Hepatocyte (in vitro differentiated cells): ENCODE results near the gene RAPGEF6. TPM values are rescaled to one million over a fixed set of nuclear protein-coding genes. Genes with fewer than 3 reads are reported as not detected.
"Not testable (repeated sequence)": the region's sequence is repeated elsewhere in the genome, so short reads cannot be mapped to it uniquely, and the experiment has no call there.

ENCODE experiments used
- DNase-seq: peaks from one replicate; pipeline ENCODE4 v3.0.0-alpha.2; 2016; ENCODE audit warnings: low spot score
- H2AFZ ChIP-seq: fragments of 200-600 bp; sonication (generic); 2 replicates; pipeline ENCODE4 v1.6.0; 2016; ENCODE audit warnings: antibody characterized with exemption, mild to moderate bottlenecking
- H3K27ac ChIP-seq: fragments of 200-600 bp; sonication (generic); 2 replicates; pipeline ENCODE4 v1.5.1; 2016; ENCODE audit warnings: mild to moderate bottlenecking
- H3K27me3 ChIP-seq: fragments of 200-600 bp; sonication (generic); 2 replicates; pipeline ENCODE4 v1.6.1; 2016
- H3K36me3 ChIP-seq: fragments of 200-600 bp; sonication (generic); replicated peaks from 2 replicates; pipeline ENCODE4 v1.5.1; 2016; ENCODE audit warnings: low read depth; ENCODE audit not compliant: insufficient read depth
- H3K4me1 ChIP-seq: fragments of 200-600 bp; sonication (generic); 2 replicates; pipeline ENCODE4 v1.5.1; 2016; ENCODE audit warnings: mild to moderate bottlenecking, moderate library complexity; ENCODE audit not compliant: insufficient read depth
- H3K4me2 ChIP-seq: fragments of 200-600 bp; sonication (generic); 2 replicates; pipeline ENCODE4 v1.6.0; 2016
- H3K4me3 ChIP-seq: fragments of 200-600 bp; sonication (generic); 2 replicates; pipeline ENCODE4 v1.5.1; 2016; ENCODE audit warnings: mild to moderate bottlenecking
- H3K79me2 ChIP-seq: fragments of 200-600 bp; sonication (generic); 2 replicates; pipeline ENCODE4 v1.6.0; 2017; ENCODE audit warnings: mild to moderate bottlenecking
- H3K9me2 ChIP-seq: fragments of 200-600 bp; sonication (generic); replicated peaks from 2 replicates; pipeline ENCODE4 v1.6.0; 2017; ENCODE audit warnings: mild to moderate bottlenecking; ENCODE audit not compliant: insufficient read depth
- H3K9me3 ChIP-seq: fragments of 200-600 bp; sonication (generic); 2 replicates; pipeline ENCODE4 v1.5.1; 2016; ENCODE audit warnings: low read depth, mild to moderate bottlenecking
- H4K20me1 ChIP-seq: fragments of 200-600 bp; sonication (generic); 2 replicates; pipeline ENCODE4 v1.6.0; 2016; ENCODE audit warnings: mild to moderate bottlenecking; ENCODE audit not compliant: insufficient read depth, poor library complexity, severe bottlenecking
- CTCF ChIP-seq: fragments of 200-600 bp; sonication (generic); IDR thresholded peaks from 2 replicates; pipeline ENCODE4 v1.5.1; 2016; ENCODE audit warnings: antibody characterized with exemption, mild to moderate bottlenecking; ENCODE audit not compliant: poor library complexity
- EZH2 ChIP-seq: fragments of 200-600 bp; sonication (generic); IDR thresholded peaks from 2 replicates; pipeline ENCODE4 v1.6.1; 2016; ENCODE audit warnings: antibody characterized with exemption, mild to moderate bottlenecking, borderline replicate concordance
- EZH2phosphoT487 ChIP-seq: fragments of 200-600 bp; sonication (generic); IDR thresholded peaks from one replicate; pipeline ENCODE4 v1.6.1; 2018; ENCODE audit warnings: antibody characterized with exemption, mild to moderate bottlenecking, low read depth, moderate library complexity; ENCODE audit not compliant: unreplicated experiment, severe bottlenecking
- WGBS: methylation state at CpG from one replicate; pipeline ENCODE4 v1.1.6; 2016; ENCODE audit warnings: low lambda C conversion rate; ENCODE audit errors: missing lambda C conversion rate; 5-methylcytosine and 5-hydroxymethylcytosine counted together
- polyA plus RNA-seq: library from polyadenylated mRNA; unstranded; fragments of >200 nt; fragmentation: Nextera tagmentation; extraction: Ambion mirVana; gene quantifications from 2 replicates; pipeline ENCODE4 v1.2.1, GENCODE V29; 2016
- total RNA-seq: library from RNA; depleted of rRNA; stranded (reverse); fragments of >200 nt; gene quantifications from 2 replicates; pipeline ENCODE4 v1.2.3, GENCODE V29; 2014

The RAPGEF6 gene
- total and polyA plus RNA-seq, 2 experiments from 2014 or later: 4.7 to 13.3 TPM

GRCh38 chr5:131593921-131594320 lies 41.1 kb downstream of the RAPGEF6 start:
- H3K4me1 ChIP-seq: peaks cover 8% of the 10 kb centered on the region
- H4K20me1 ChIP-seq: no peaks in the 10 kb centered on the region
- no peak overlapping the region for H3K4me2 ChIP-seq
- DNase-seq: no peak
- H3K9me2 ChIP-seq: no peaks in the 10 kb centered on the region
- H3K9me3 ChIP-seq: no peaks in the 10 kb centered on the region
- no peaks in the 10 kb centered on the region for H3K36me3 ChIP-seq
- 100% methylated on average over 2 of the region's 2 CpGs for WGBS
- H3K79me2 ChIP-seq: peaks cover 25% of the 10 kb centered on the region
- TF ChIP-seq EZH2phosphoT487: no peak
- no peak for TF ChIP-seq EZH2
- no peak for TF ChIP-seq CTCF
- H3K27me3 ChIP-seq: no peaks in the 10 kb centered on the region
- H2AFZ ChIP-seq: no peak overlapping the region
- H3K27ac ChIP-seq: no peak overlapping the region
- no peak overlapping the region for H3K4me3 ChIP-seq

DNA sequence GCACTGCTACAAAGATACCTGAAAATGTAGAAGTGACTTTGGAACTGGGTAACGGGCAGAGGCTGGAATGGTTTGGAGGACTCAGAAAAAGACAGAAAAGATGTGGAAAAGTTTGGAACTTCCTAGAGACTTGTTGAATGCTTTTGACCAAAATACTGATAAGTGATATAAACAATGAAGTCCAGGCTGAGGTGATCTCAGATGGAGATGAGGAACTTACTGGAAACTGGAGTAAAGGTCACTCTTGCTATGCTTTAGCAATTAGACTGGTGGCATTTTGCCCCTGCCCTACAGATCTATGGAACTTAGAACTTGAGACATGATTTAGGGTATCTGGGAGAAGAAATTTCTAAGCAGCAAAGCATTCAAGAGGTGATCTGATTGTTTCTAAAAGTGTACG lies 41.6 kb downstream of the RAPGEF6 start:
- peaks cover 23% of the 10 kb centered on the region for H3K79me2 ChIP-seq
- H3K4me3 ChIP-seq, H3K27me3 ChIP-seq, H4K20me1 ChIP-seq, H3K4me1 ChIP-seq, H3K27ac ChIP-seq, H3K36me3 ChIP-seq, H2AFZ ChIP-seq, H3K9me2 ChIP-seq, H3K4me2 ChIP-seq, H3K9me3 ChIP-seq, DNase-seq: not testable (repeated sequence)
- 86% methylated on average over 2 of the region's 2 CpGs for WGBS

GRCh38 chr5:131589510-131590348 lies 45.3 kb downstream of the RAPGEF6 start:
- 81% methylated on average over 5 of the region's 5 CpGs for WGBS
- H3K27ac ChIP-seq: no peak overlapping the region
- peaks cover 8% of the 10 kb centered on the region for H3K4me1 ChIP-seq
- H3K4me3 ChIP-seq: no peak overlapping the region
- no peaks in the 10 kb centered on the region for H3K9me2 ChIP-seq
- DNase-seq: peak; percentile 76
- H3K27me3 ChIP-seq: no peaks in the 10 kb centered on the region
- no peaks in the 10 kb centered on the region for H4K20me1 ChIP-seq
- TF ChIP-seq CTCF: peak; percentile 88
- TF ChIP-seq EZH2: no peak
- peaks cover 8% of the 10 kb centered on the region for H3K79me2 ChIP-seq
- H3K36me3 ChIP-seq: no peaks in the 10 kb centered on the region
- no peak overlapping the region for H3K4me2 ChIP-seq
- no peaks in the 10 kb centered on the region for H3K9me3 ChIP-seq
- no peak overlapping the region for H2AFZ ChIP-seq

DNA sequence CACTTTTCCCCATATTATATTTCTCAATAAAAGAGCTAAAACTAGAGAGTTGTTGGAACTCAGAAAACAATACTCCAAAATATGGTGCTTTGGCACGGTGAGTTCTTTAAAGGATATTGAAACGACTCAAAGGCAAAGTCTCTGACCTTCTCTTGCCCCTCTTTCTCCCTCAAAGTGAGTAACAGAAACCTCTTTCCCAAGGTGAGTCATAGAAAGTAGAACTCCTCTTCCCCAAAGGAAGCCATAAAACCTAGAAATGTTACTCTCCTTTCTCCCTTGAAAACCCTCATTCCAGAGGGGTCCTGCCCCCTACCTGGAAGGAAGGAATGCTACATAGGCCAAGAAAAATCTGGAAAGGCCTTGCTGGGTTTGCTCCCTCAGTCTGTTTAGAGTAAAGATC lies 47.5 kb downstream of the RAPGEF6 start:
- H3K79me2 ChIP-seq: peaks cover 23% of the 10 kb centered on the region
- no peak for TF ChIP-seq EZH2
- TF ChIP-seq CTCF: no peak
- TF ChIP-seq EZH2phosphoT487: no peak
- H4K20me1 ChIP-seq: no peaks in the 10 kb centered on the region
- H3K4me3 ChIP-seq: no peak overlapping the region
- WGBS: 78% methylated on average over 2 of the region's 2 CpGs
- no peaks in the 10 kb centered on the region for H3K4me1 ChIP-seq
- H2AFZ ChIP-seq: no peak overlapping the region
- no peak overlapping the region for H3K27ac ChIP-seq
- H3K4me2 ChIP-seq: no peak overlapping the region
- H3K36me3 ChIP-seq: no peaks in the 10 kb centered on the region
- DNase-seq: no peak
- no peaks in the 10 kb centered on the region for H3K9me2 ChIP-seq
- H3K9me3 ChIP-seq: no peaks in the 10 kb centered on the region
- H3K27me3 ChIP-seq: no peaks in the 10 kb centered on the region
